ENCODE data around the gene SLC25A26. TPM values are rescaled to one million over a fixed set of nuclear protein-coding genes. Genes with fewer than 3 reads are reported as not detected.
"Not testable (repeated sequence)": the region's sequence is repeated elsewhere in the genome, so short reads cannot be mapped to it uniquely, and the experiment has no call there.

SLC25A26 gene
- total RNA-seq, 1 donor from 2014 or later = 19.2 TPM

DNA sequence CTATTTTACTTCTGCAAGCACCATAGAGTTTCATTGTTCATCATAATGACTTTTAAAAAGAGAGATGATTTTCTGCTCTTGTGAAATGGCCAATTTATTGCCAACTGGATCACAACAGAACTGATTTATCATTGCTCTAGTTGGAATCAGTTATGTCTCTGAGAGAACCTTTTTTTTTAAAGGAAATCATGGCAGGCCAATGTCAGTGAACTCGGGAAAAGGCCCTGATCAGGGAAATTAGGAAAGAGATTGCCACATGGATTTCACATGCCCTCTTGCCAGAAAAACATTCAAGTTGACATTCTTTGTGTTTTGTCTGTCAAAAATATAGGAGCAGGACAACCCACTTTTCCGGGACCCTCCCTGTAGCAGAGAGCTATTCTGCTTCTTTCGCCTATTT is 12.6 kb upstream of the SLC25A26 start:
- Mint-ChIP-seq H3K9me3 (no peaks in the 10 kb centered on the region), H3K36me3 (no peaks in the 10 kb centered on the region), H3K4me3 (no peak overlapping the region), H3K27me3 (ENCODE audit: low read depth) (peaks cover 23% of the 10 kb centered on the region), H3K4me1 (no peaks in the 10 kb centered on the region), H3K27ac (no peak overlapping the region)
- TF ChIP-seq CTCF (IDR thresholded peaks at IDR 0.05; ENCODE audit: unreplicated experiment) = no peak
- DNase-seq (ENCODE audit: low spot score in 2 of 2, unreplicated experiment in 2 of 2) = no peak

DNA sequence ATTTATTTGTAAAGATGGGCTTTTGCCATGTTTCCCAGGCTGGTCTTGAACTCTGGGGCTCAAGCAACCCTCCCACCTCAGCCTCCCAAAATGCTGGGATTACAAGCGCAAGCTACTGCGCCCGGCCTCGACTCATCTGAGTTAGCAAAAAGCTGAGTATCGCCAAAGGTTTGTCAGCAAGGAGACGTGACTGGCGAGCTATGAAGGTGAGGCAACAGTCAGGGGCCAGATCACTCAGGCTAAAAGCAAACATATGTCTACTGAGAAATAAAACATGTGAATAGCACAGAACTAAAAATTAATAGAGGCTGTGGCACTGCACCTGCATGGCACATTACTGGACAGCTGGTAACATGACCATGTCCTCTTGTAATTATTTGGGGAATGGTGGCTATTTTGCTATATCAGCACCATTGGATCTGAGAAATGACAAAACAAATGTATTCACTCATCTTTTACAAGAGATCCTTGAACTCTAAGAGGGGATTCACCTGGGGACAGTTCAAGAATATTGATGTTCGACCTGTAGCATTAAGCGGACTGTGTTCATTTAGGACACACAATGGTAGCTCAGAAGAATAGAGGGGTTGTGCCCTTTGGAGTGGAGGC is 10.0 kb upstream of the SLC25A26 start:
- H3K4me3 Mint-ChIP-seq = no peak overlapping the region
- H3K36me3 Mint-ChIP-seq = no peaks in the 10 kb centered on the region
- H3K9me3 Mint-ChIP-seq = no peaks in the 10 kb centered on the region
- no peak for TF ChIP-seq CTCF (IDR thresholded peaks at IDR 0.05; ENCODE audit: unreplicated experiment)
- H3K27me3 Mint-ChIP-seq (ENCODE audit: low read depth) = peaks cover 4% of the 10 kb centered on the region
- DNase-seq (ENCODE audit: low spot score in 2 of 2, unreplicated experiment in 2 of 2) = no peak
- H3K27ac Mint-ChIP-seq = no peak overlapping the region
- H3K4me1 Mint-ChIP-seq = no peaks in the 10 kb centered on the region

DNA sequence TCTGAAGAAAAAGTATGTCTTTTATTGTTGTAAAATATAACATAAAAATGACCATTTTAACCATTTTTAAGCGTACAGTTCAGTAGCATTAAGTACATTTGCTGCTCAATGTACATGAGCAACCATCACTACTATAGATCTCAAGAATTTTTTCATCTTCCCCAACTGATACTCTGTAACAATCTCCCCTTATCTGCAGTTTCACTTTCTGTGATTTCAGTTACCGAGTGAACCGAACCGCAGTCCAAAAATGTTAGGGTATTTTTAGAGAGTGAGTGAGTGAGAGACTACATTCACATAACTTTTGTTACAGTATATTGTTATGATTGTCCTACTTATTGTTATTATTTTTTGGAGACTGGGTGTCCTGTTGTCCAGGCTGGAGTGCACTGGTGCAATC is 9.0 kb upstream of the SLC25A26 start:
- TF ChIP-seq CTCF (IDR thresholded peaks at IDR 0.05; ENCODE audit: unreplicated experiment) = no peak
- H3K4me3 Mint-ChIP-seq = no peak overlapping the region
- no peaks in the 10 kb centered on the region for H3K9me3 Mint-ChIP-seq
- no peaks in the 10 kb centered on the region for H3K4me1 Mint-ChIP-seq
- H3K36me3 Mint-ChIP-seq = no peaks in the 10 kb centered on the region
- peaks cover 4% of the 10 kb centered on the region for H3K27me3 Mint-ChIP-seq (ENCODE audit: low read depth)
- H3K27ac Mint-ChIP-seq = no peak overlapping the region
- DNase-seq (ENCODE audit: low spot score in 2 of 2, unreplicated experiment in 2 of 2) = no peak

- no peaks in the 10 kb centered on the region for H3K9me3 Mint-ChIP-seq
- H3K27ac Mint-ChIP-seq = no peak overlapping the region
- H3K4me1 Mint-ChIP-seq = no peaks in the 10 kb centered on the region
- H3K36me3 Mint-ChIP-seq = no peaks in the 10 kb centered on the region
- H3K4me3 Mint-ChIP-seq = no peak overlapping the region
- no peak for DNase-seq (ENCODE audit: low spot score in 2 of 2, unreplicated experiment in 2 of 2)
- peaks cover 7% of the 10 kb centered on the region for H3K27me3 Mint-ChIP-seq (ENCODE audit: low read depth)
- TF ChIP-seq CTCF (IDR thresholded peaks at IDR 0.05; ENCODE audit: unreplicated experiment) = no peak
Observed at GRCh38 chr3:66215106-66215505, 5.7 kb upstream of the SLC25A26 start.

GRCh38 chr3:66220066-66220465 is 735 bp upstream of the SLC25A26 start:
- Mint-ChIP-seq H3K4me1 (peaks cover 12% of the 10 kb centered on the region), H3K36me3 (no peaks in the 10 kb centered on the region), H3K27me3 (ENCODE audit: low read depth) (peaks cover 7% of the 10 kb centered on the region), H3K27ac (peak overlapping the region; percentile 43), H3K9me3 (no peaks in the 10 kb centered on the region), H3K4me3 (peak overlapping the region; percentile 96)
- no peak for DNase-seq (ENCODE audit: low spot score in 2 of 2, unreplicated experiment in 2 of 2)
- no peak for TF ChIP-seq CTCF (IDR thresholded peaks at IDR 0.05; ENCODE audit: unreplicated experiment)

GRCh38 chr3:66224220-66224619 is 3.4 kb downstream of the SLC25A26 start:
- H3K9me3 Mint-ChIP-seq = no peaks in the 10 kb centered on the region
- no peak overlapping the region for H3K4me3 Mint-ChIP-seq
- H3K36me3 Mint-ChIP-seq = peaks cover 7% of the 10 kb centered on the region
- peaks cover 12% of the 10 kb centered on the region for H3K4me1 Mint-ChIP-seq
- no peak for TF ChIP-seq CTCF (IDR thresholded peaks at IDR 0.05; ENCODE audit: unreplicated experiment)
- H3K27me3 Mint-ChIP-seq (ENCODE audit: low read depth) = no peaks in the 10 kb centered on the region
- no peak overlapping the region for H3K27ac Mint-ChIP-seq
- DNase-seq (ENCODE audit: low spot score in 2 of 2, unreplicated experiment in 2 of 2) = no peak

DNA sequence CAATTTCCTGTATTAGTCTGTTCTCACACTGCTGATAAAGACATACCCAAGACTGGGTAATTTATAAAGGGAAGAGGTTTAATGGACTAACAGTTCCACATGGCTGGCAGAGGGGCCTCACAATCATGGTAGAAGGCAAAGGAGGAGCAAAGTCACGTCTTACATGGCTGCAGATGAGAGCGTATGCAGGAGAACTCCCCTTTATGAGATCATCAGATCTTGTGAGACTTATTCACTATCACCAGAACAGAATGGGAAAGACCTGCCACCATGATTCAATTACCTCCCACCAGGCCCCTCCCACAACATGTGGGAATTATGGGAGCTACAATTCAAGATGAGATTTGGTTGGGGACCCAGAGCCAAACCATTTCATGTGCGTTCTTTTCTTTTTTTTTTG is 5.3 kb downstream of the SLC25A26 start:
- not testable (repeated sequence) for H3K36me3 Mint-ChIP-seq; H3K27ac Mint-ChIP-seq; H3K4me3 Mint-ChIP-seq; H3K27me3 Mint-ChIP-seq (ENCODE audit: low read depth); H3K9me3 Mint-ChIP-seq; DNase-seq (ENCODE audit: low spot score in 2 of 2, unreplicated experiment in 2 of 2); H3K4me1 Mint-ChIP-seq
